Myocyte (in vitro differentiated cells): ENCODE data around the gene FBXO21. TPM values are rescaled to one million over a fixed set of nuclear protein-coding genes. Genes with fewer than 3 reads are reported as not detected.
"Not testable (repeated sequence)": the region's sequence is repeated elsewhere in the genome, so short reads cannot be mapped to it uniquely, and the experiment has no call there.

ENCODE experiments used
- DNase-seq: peaks from one replicate; pipeline ENCODE4 v3.0.0-alpha.2; 2012; ENCODE audit warnings: low read depth
- total RNA-seq: library from RNA; depleted of rRNA; stranded (reverse); fragments of >200 nt; gene quantifications from 2 replicates; pipeline ENCODE4 v1.2.3, GENCODE V29; 2014

The FBXO21 gene
- total RNA-seq, 1 donor from 2014 or later: 38.4 TPM

GRCh38 chr12:117109943-117110635 lies 80.2 kb downstream of the FBXO21 start:
- no peak for DNase-seq

GRCh38 chr12:117105902-117106301 lies 84.4 kb downstream of the FBXO21 start:
- no peak for DNase-seq

GRCh38 chr12:117104003-117104402 lies 86.3 kb downstream of the FBXO21 start:
- DNase-seq: not testable (repeated sequence)

GRCh38 chr12:117102800-117103181 lies 87.5 kb downstream of the FBXO21 start:
- no peak for DNase-seq

- DNase-seq: peak; percentile 13
Observed at GRCh38 chr12:117101953-117102799, 88.1 kb downstream of the FBXO21 start.

- no peak for DNase-seq
Observed at GRCh38 chr12:117100851-117101673, 89.2 kb downstream of the FBXO21 start.

- no peak for DNase-seq
Observed at GRCh38 chr12:117100251-117100650, 90.0 kb downstream of the FBXO21 start.

GRCh38 chr12:117098361-117099217 lies 91.7 kb downstream of the FBXO21 start:
- DNase-seq: no peak

GRCh38 chr12:117098024-117098360 lies 92.3 kb downstream of the FBXO21 start:
- DNase-seq: no peak

- DNase-seq: no peak
Observed at GRCh38 chr12:117097159-117097558, 93.1 kb downstream of the FBXO21 start.

- DNase-seq: no peak
Observed at GRCh38 chr12:117096501-117097042, 93.7 kb downstream of the FBXO21 start.

GRCh38 chr12:117095191-117095590 lies 95.1 kb downstream of the FBXO21 start:
- DNase-seq: not testable (repeated sequence)

GRCh38 chr12:117093918-117094630 lies 96.2 kb downstream of the FBXO21 start:
- DNase-seq: no peak

GRCh38 chr12:117093431-117093830 lies 96.8 kb downstream of the FBXO21 start:
- no peak for DNase-seq

- DNase-seq: no peak
Observed at GRCh38 chr12:117092886-117093285, 97.4 kb downstream of the FBXO21 start.

GRCh38 chr12:117092511-117092780 lies 97.8 kb downstream of the FBXO21 start:
- DNase-seq: no peak
